Measurements from ENCODE around the gene SLC15A5.
A peak's percentile ranks its signal among the peaks of the same experiment; 100 is the strongest.

SLC15A5 gene

DNA sequence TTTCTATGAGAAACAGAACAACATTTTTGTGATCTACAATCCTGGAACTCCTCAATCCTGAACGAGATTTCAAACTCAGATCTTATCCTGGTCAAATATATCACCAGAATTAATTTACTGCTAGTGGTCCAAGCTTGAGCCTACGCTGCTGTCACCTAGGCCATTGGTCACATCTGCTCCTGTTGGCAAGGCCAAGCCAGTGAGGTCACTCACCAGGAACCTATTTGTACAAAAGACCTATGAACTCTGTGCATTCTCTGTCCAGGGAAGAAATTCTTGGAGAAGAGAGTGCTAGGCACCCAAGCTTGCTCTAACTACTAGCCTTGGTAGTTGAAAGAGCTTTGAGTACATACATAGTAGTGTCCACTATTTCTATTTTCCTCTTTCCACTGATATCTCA lies 106.1 kb downstream of the SLC15A5 start:
- no peak for DNase-seq

DNA sequence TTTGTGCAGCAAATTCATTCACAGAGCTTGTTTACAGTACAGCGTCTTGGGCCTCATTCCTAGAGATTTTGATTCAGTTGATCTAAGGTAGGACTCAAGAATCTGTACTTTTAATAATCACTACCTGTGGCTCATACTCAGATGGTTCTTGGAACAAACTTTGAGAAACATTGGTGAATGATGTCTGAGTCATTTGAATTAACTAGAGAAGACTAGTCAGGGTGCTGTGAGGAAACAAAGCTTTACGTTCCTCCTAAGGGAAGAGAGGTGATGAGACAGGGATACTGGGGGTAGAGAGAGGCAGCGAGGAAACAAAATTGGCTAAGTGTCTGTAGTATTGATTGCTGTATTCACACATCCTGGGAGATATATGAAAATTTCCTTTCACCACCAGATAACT lies 109.4 kb downstream of the SLC15A5 start:
- no peak for DNase-seq

- DNase-seq, result no peak
Measured at GRCh38 chr12:16166563-16167470, 110.7 kb downstream of the SLC15A5 start.

DNA sequence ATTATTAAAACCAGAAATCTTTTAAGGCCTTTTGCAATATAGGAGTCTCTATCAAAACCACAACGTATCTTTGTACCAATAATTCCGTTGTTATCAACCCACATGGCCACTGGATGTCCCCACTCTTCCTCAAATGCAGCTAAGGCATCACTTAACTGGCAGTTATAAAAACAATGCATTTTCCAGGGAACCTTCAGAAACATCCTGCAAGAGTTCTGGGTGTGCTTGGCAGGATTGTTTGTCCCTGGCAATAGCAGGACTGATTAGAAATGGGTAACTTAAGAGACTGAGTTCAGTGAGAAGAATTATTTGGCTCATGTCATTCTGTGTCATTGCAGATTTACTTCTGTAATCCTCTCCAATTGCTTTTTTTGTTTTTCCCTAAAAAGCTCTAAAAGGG lies 112.0 kb downstream of the SLC15A5 start:
- DNase-seq, result peak; percentile 53

DNA sequence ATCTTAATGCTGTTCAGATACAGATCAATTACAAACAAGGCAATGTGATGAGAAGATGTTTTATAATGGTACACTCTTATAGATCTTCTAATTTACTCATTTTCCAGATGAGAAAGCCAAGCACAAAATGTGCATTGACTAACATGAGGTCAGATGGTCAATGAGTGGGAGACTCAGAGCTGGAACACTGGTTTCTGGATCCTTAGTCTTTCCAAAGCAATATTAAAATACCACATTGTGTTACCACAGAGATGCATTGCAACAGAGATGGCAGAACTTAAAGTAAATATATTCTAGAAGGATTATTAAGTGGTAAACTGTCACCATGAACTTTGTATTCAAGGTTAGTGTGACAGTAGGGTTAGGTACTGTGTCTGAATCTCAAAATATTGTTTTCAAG lies 113.6 kb downstream of the SLC15A5 start:
- no peak for DNase-seq

DNA sequence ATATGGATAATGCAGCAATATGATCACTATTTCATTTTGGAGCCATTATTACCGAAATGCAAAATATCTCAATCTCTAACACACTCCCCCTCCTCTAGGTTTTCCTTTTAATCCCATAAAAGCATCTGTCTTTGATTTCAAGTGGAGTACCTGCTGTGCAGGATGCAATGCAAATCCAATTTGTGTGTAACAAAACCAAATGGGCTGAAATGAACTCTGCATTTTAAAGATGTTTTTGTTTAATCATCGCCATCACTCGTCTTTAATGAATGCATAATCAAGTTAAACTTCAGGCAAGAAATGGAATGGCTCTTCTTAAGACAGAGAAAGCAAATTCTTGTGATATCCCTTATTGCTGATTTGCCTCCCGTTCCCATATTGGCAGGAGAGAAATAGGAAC lies 114.3 kb downstream of the SLC15A5 start:
- DNase-seq, result no peak

DNA sequence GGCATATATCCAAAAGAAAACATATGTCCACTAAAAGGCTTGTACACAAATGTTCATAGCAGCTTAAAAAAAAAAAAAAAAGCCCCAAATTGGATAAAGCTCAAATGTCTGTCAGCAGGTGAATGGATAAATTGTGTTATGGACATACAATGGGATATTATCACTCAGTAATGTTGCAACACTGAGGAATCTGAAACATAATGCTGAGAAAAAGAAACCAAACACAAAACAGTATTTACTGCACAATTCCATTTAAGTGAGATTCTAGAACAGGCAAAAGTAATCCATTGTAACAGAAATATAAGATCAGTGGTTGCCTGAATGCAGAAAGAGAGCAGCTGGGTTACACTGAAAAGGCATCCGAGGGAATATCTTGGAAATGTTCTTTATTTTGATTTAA lies 117.9 kb downstream of the SLC15A5 start:
- DNase-seq, result no peak

- no peak for DNase-seq
Measured at GRCh38 chr12:16158050-16158449, 119.4 kb downstream of the SLC15A5 start.

GRCh38 chr12:16155938-16156337 lies 121.5 kb downstream of the SLC15A5 start:
- no peak for DNase-seq

- DNase-seq, result no peak
Measured at GRCh38 chr12:16154990-16155389, 122.5 kb downstream of the SLC15A5 start.

DNA sequence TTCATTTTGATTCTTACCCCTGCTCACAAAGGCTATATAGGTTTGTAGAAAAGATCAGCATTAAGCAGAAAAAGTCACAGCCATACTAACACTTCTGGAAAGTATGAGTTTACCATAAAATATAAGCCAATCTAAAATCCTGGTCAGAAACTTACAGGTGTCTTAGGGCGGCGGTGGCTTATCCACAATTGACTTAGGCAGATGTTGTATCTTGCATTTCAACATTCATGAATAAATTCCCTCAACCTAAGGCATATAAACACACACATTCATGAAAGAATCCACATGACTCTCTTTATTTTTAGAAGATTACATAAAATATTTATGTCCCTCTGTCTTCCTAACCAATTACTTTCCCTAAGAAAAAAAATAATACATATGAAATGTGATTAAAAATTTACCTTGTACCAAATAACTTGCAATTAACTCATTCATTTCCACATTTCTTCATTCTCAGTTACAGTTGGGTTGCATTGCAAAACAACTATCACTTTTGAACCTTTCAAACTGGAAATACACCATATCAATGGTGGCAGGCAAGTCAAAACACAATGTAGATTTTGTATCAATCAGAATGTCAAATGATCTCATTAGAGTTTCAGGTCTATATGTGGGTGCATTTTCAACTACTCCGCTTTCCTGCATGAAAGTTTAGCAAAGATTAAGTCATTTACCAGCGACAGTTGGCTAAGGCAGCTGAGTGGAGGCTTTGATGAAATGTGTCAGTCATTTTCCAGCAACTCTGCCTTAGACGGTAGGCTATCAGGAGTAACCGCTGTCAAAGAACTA lies 124.4 kb downstream of the SLC15A5 start:
- no peak for DNase-seq

GRCh38 chr12:16150276-16150675 lies 127.2 kb downstream of the SLC15A5 start:
- no peak for DNase-seq

- DNase-seq, result no peak
Measured at GRCh38 chr12:16148938-16149337, 128.5 kb downstream of the SLC15A5 start.
